ENCODE results near the gene DCAF8. TPM values are rescaled to one million over a fixed set of nuclear protein-coding genes. Genes with fewer than 3 reads are reported as not detected.

Gene DCAF8
- total RNA-seq, 1 donor from 2014 or later: 127 TPM

- ATAC-seq (no peak), DNase-seq (ENCODE audit: low spot score) (no peak)
Measured at GRCh38 chr1:160267284-160267991, 5.1 kb upstream of the DCAF8 start.

GRCh38 chr1:160264795-160265307 is 2.5 kb upstream of the DCAF8 start:
- DNase-seq (ENCODE audit: low spot score) (peak; percentile 51), ATAC-seq (peak; percentile 31)

GRCh38 chr1:160261556-160261892 is 825 bp downstream of the DCAF8 start:
- DNase-seq (ENCODE audit: low spot score) (no peak), ATAC-seq (peak; percentile 47)

- ATAC-seq: no peak
- no peak for DNase-seq (ENCODE audit: low spot score)
Measured at GRCh38 chr1:160260406-160261382, 1.7 kb downstream of the DCAF8 start.

GRCh38 chr1:160258177-160258798 is 4.1 kb downstream of the DCAF8 start:
- ATAC-seq (no peak), DNase-seq (ENCODE audit: low spot score) (no peak)

GRCh38 chr1:160257411-160258015 is 4.8 kb downstream of the DCAF8 start:
- ATAC-seq (no peak), DNase-seq (ENCODE audit: low spot score) (no peak)

GRCh38 chr1:160256396-160257046 is 5.8 kb downstream of the DCAF8 start:
- DNase-seq (ENCODE audit: low spot score): no peak

GRCh38 chr1:160255781-160256300 is 6.5 kb downstream of the DCAF8 start:
- ATAC-seq: no peak

More at GRCh38 chr1:160256396-160257046, 5.8 kb downstream of the DCAF8 start:
- no peak for ATAC-seq

GRCh38 chr1:160251687-160252526 is 10.4 kb downstream of the DCAF8 start:
- DNase-seq (ENCODE audit: low spot score) (peak; percentile 71), ATAC-seq (peak; percentile 94)

More at GRCh38 chr1:160255781-160256300, 6.5 kb downstream of the DCAF8 start:
- DNase-seq (ENCODE audit: low spot score): no peak

GRCh38 chr1:160251011-160251410 is 11.3 kb downstream of the DCAF8 start:
- ATAC-seq (peak; percentile 72), DNase-seq (ENCODE audit: low spot score) (no peak)

GRCh38 chr1:160247053-160247452 is 15.3 kb downstream of the DCAF8 start:
- no peak for DNase-seq (ENCODE audit: low spot score)
- peak; percentile 71 for ATAC-seq

- ATAC-seq (no peak), DNase-seq (ENCODE audit: low spot score) (no peak)
Measured at GRCh38 chr1:160245434-160245833, 16.9 kb downstream of the DCAF8 start.

GRCh38 chr1:160244209-160244608 is 18.1 kb downstream of the DCAF8 start:
- no peak for DNase-seq (ENCODE audit: low spot score)

GRCh38 chr1:160243767-160244166 is 18.6 kb downstream of the DCAF8 start:
- no peak for DNase-seq (ENCODE audit: low spot score)
- ATAC-seq: no peak

More at GRCh38 chr1:160244209-160244608, 18.1 kb downstream of the DCAF8 start:
- ATAC-seq: no peak

- DNase-seq (ENCODE audit: low spot score): peak; percentile 68
- peak; percentile 82 for ATAC-seq
Measured at GRCh38 chr1:160239582-160240299, 22.6 kb downstream of the DCAF8 start.

GRCh38 chr1:160238408-160238807 is 23.9 kb downstream of the DCAF8 start:
- DNase-seq (ENCODE audit: low spot score) (peak; percentile 88), ATAC-seq (peak; percentile 85)

GRCh38 chr1:160237558-160237957 is 24.8 kb downstream of the DCAF8 start:
- ATAC-seq (no peak), DNase-seq (ENCODE audit: low spot score) (no peak)

GRCh38 chr1:160236806-160237205 is 25.5 kb downstream of the DCAF8 start:
- no peak for DNase-seq (ENCODE audit: low spot score)
- ATAC-seq: no peak
